GM18508 (cell line): ENCODE results near the gene CBFA2T2.
"Not testable (repeated sequence)": the region's sequence is repeated elsewhere in the genome, so short reads cannot be mapped to it uniquely, and the experiment has no call there.

Experiments
- ATAC-seq: cut with Tn5 transposase; IDR thresholded peaks from one replicate; pipeline ENCODE4 v1.9.1; 2021; ENCODE audit warnings: moderate number of reproducible peaks; ENCODE audit not compliant: insufficient read depth, unreplicated experiment

Gene CBFA2T2

GRCh38 chr20:33501000-33501399 lies 11.1 kb downstream of the CBFA2T2 start:
- ATAC-seq, result no peak

DNA sequence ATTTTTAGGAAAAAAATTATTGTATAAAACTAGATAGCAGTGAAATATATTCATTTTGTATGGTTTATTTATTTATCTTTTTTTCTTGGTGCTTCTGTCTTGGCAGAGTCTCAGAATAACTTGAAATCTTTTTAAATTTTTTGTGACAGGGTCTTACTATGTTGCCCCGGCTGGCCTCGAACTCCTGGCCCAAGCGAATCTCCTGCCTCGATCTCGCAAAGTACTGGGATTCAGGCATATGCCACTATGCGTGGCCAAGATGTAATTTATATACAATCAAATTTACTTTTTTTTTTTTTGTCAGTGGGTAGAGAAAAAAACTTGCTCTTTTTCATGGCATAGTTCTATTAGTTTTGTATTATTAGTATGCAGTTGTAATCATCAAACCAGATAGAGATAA lies 13.7 kb downstream of the CBFA2T2 start:
- ATAC-seq, result no peak

DNA sequence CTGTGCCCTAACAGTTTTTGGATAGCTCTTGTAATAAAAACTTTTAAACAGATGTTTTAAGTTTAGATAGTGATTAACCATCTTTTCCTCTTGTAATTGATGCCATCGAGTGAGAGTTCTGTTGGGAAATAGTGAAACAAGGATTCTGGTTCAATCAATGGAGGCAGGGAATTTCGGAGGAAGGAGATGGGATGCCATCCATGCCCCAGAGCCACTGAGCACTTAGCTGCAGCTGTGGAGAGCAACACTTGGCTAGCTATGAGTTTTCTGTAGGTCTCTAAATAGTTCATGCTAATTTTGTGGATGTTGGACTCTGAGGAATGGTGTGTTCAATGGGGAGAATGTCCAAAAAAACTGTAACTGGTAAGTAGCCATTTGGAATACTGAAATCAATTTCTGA lies 16.7 kb downstream of the CBFA2T2 start:
- no peak for ATAC-seq

DNA sequence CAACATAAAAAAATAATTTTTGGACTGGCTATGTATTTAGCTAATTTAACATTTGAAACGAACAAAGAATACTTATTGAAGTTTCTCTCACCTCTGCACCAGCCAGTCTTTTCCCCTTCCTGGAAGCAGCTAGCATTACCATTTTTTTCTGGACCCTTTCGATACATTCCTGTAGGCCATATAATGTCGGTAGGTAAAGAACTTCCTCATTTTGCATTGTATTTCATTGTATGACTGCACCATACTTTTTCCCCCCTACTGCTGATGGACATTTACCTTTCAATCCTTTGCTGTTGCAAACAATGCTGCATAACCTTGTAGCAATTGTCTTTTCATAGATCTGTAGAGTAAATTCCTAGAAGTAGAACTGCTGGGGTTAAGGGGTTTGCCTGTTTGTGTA lies 17.6 kb downstream of the CBFA2T2 start:
- ATAC-seq, result no peak

DNA sequence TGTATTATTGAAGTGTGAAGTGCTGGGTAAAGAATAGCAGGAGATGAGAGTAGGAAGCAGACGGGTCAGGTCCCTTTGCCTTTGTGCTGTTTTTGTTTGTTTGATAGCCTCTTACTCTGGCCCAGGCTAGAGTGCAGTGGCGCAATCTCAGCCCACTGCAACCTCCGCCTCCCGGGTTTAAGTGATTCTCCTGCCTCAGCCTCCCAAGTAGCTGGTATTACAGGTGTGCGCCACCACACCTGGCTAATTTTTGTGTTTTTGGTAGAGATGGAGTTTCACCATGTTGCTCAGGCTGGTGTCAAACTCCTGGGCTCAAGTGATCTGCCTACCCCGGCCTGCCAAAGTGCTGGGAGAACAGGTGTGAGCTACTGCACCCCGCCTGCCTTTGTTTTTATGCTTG lies 18.1 kb downstream of the CBFA2T2 start:
- not testable (repeated sequence) for ATAC-seq

DNA sequence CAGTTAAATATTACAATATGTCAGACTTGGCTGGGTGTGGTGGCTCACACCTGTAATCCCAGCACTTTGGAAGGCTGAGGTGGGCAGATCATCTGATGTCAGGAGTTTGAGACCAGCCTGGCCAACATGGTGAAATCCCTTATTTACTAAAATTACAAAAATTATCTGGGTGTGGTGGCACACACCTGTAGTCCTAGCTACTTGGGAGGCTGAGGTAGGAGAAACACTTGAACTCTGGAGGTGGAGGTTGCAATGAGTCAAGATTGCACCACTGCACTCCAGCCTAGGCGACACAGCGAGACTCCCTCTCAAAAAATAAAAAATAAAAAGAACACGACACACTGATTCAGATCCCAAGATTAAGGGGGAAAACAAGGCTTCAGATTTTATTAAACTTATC lies 19.2 kb downstream of the CBFA2T2 start:
- not testable (repeated sequence) for ATAC-seq

GRCh38 chr20:33511876-33512275 lies 22.0 kb downstream of the CBFA2T2 start:
- ATAC-seq, result not testable (repeated sequence)

- no peak for ATAC-seq
These were observed 25.8 kb downstream of the CBFA2T2 start for GRCh38 chr20:33515569-33516216.

DNA sequence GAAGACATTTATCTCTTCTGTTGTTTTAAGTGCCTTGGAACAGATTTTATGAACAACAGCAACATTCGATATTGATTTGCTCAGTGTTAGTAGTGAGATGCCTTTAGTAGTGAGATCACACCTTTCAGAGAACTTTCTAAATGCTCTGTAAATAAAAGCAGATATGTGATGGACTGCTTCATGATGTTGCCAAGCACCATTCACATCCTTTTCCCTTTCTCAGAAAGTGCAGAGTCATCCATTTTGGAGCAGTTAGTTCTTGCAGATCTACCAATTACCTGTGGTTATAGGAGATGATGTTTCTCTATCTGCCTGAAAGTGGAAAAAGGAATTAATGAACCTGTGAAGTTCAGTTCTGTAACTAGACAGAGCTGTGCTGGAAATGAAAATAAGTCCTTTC lies 27.0 kb downstream of the CBFA2T2 start:
- ATAC-seq, result no peak

DNA sequence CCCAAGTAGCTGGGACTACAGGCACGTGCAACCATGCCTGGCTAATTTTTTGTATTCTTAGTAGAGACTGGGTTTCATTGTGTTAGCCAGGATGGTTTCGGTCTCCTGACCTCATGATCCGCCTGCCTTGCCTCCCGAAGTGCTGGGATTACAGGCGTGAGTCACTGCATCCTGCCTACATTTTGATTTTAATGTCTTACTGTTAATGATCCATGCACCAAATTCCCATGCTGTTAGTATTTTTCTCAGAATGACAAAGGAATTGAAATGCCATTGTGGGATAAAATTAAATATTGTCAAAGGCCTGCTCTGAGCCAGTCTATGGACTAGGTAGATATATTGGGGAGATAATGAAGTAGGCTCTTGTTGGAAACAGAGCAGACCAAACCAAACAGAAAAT lies 28.2 kb downstream of the CBFA2T2 start:
- ATAC-seq, result no peak

DNA sequence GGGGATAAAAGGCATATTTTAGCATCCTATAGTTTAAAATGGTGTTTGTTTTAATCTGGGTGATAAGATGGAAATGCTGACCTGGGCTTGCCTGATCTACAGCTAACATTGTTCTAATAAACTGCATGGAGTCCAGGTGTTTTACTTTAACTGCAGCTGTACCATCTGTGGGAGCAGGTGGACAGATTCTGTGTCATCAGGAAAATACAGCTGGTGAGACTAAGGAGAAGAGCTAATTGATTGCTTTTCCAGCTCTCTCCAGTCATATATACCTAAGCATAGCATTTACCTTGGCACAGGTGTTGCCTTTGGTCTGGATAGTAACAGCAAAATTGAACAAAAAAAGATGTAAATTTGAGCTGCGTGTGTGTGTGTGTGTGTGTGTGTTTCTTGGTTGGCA lies 31.6 kb downstream of the CBFA2T2 start:
- ATAC-seq, result no peak

- no peak for ATAC-seq
These were observed 32.4 kb downstream of the CBFA2T2 start for GRCh38 chr20:33522256-33522820.

GRCh38 chr20:33524261-33524660 lies 34.4 kb downstream of the CBFA2T2 start:
- no peak for ATAC-seq

DNA sequence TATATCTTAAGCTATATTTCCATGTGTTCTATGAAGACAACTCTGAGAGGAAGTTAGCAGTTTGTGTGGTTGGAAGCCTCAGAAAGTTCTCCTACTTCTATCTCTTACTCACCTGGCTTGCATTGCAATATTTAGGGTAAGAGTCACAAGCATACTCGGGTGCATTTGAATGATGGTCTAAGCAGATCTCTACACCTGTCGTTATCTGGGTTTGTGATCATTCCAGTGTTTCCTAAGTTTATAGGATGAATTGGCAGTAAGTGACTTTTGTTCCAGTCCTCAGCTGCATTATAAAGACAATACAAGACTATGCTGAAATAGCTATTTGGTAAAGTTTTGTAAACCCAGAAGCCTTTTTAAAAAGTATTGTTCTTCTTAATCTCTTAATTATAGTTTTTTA lies 36.9 kb downstream of the CBFA2T2 start:
- no peak for ATAC-seq

- ATAC-seq, result no peak
These were observed 41.4 kb downstream of the CBFA2T2 start for GRCh38 chr20:33531047-33531877.

DNA sequence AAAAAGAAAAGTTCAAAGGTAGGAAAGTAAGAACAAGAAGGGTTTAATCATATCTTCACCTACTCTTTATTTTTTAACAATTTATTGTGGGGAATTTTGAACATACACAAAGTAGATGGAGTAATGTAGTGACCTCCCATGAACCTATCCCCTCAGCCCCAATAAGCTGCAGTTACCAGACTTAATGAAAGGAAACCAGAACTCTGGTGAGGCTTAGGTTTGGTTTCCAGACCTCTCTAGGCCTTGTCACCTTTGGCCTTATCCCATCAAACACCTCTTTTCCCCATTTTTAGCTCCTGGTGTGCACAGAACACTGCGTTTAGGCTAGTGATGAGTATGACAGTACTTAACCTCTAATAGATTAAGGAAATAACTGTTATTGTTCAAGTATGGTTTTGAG lies 42.0 kb downstream of the CBFA2T2 start:
- no peak for ATAC-seq

DNA sequence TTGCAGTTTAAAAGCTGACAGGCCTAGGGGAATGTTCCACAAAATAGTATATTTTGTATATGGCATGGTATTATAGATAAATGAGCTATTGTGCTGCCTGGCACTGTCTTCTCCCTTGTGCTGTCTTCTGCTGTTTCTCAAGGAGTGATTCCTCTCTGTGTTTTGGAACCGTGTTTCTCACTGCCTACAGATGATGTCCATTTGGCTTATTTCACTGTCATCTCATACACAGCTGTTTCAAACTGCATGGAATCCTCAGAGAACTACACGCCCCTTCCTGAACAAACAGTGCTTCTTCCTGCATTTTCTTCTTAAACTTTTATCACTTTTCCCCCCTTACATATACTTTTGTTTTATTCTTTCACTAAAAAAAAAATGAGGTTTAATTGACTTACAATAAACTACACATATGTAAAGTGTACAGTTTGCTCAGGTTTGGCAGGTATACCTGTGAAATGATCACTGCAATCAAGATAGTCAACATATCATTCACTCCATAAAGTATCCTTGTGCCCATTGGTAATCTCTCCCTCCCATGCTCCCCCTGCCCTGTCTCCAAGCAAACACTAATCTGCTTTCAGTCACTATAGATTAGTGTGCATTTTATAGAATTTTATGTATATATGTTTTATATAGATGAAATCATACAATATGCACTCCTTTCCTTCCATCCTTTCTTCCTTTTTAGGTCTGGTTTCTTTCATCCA lies 43.0 kb downstream of the CBFA2T2 start:
- ATAC-seq, result no peak

DNA sequence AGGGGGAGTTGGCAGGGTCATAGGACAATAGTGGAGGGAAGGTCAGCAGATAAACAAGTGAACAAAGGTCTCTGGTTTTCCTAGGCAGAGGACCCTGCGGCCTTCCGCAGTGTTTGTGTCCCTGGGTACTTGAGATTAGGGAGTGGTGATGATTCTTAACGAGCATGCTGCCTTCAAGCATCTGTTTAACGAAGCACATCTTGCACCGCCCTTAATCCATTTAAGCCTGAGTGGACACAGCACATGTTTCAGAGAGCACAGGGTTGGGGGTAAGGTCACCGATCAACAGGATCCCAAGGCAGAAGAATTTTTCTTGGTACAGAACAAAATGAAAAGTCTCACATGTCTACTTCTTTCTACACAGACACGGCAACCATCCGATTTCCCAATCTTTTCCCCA lies 45.8 kb downstream of the CBFA2T2 start:
- ATAC-seq, result not testable (repeated sequence)

DNA sequence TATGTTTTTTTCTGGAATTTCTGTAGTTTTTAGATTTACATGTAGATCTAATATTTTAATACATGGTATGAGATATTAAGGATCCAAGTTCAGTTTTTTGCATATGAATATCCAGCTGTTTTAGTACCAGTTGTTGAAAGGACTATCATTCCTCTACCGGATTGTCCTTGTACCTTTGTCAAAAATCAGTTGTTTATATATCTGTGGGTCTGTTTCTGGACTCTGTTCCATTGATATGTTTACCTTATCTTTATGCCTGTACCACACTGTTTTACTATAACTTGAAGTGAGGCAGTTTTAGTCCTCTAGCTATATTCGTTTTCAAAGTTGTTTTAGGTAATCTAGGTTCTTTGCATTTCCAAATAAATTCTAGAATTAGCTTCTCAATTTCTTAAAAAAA lies 47.7 kb downstream of the CBFA2T2 start:
- no peak for ATAC-seq

GRCh38 chr20:33539129-33539528 lies 49.2 kb downstream of the CBFA2T2 start:
- no peak for ATAC-seq

DNA sequence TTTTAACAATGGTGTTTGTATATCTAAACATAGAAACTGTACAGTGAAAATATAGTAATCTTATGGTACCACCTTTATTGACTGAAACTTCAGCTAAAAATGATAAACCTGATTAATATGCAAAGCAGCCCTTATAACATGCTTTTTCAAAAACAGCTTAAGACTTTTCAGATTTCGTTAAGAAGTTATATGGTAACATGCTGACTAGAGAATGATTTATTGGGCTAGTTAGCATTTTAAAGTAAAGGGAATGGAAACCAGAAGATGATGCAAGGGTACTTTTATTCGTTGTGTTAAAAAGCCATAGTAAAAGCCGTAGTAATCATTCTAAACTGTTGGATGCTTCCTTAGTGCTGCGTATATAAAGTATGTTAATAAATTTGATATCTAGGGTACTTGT lies 50.5 kb downstream of the CBFA2T2 start:
- no peak for ATAC-seq
